HT-29 (cell line): Measurements from ENCODE around the gene CTPS2. TPM values are rescaled to one million over a fixed set of nuclear protein-coding genes. Genes with fewer than 3 reads are reported as not detected.
"Not testable (repeated sequence)": the region's sequence is repeated elsewhere in the genome, so short reads cannot be mapped to it uniquely, and the experiment has no call there.

Source experiments
- DNase-seq: peaks from one replicate; pipeline ENCODE4 v3.0.0-alpha.2; 2015; ENCODE audit warnings: low spot score
- total RNA-seq: library from RNA; depleted of rRNA; stranded (reverse); fragments of >200 nt; shearing (Covaris generic); gene quantifications from 2 replicates; pipeline ENCODE4 v1.2.3, GENCODE V29; 2014

Gene CTPS2
- total RNA-seq, 1 experiment from 2014 or later: 6.8 TPM

DNA sequence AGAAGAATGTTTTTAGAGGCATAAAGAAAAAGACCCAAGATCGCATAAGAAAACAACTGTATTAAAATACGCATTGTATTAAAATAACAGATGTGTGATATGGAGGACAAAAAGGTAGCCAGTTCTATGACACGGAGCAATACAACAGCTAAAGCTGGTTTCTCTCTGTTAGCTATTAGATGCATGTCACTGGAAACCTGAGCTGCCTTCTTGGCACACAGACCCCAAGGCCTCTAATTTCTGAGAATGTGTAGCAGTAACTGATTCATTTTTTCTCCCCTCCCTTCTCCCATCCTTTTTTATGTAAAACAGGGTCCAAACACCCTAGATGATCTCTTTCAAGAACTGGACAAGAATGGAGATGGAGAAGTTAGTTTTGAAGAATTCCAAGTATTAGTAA, 58.4 kb downstream of the CTPS2 start:
- no peak for DNase-seq

DNA sequence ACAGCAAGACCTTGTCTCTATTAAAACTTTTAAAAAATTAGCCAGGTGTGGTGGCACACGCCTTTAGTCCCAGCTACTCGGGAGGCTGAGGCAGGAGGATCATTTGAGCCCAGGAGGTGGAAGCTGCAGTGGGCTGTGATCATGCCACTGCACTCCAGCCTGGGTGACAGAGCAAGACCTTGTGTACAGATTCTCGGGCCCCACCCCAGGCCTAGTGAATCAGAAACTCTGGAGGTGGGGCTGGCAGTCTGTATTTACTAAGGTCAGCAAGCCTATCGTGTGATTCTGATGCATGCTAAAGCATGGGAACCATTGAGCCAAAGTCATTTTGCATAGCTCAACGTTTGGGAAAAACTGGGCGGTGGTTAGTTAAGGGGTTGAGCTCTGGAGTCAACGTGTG, 59.0 kb downstream of the CTPS2 start:
- DNase-seq: no peak

- no peak for DNase-seq
Measured at GRCh38 chrX:16651391-16652024, 61.0 kb downstream of the CTPS2 start.

DNA sequence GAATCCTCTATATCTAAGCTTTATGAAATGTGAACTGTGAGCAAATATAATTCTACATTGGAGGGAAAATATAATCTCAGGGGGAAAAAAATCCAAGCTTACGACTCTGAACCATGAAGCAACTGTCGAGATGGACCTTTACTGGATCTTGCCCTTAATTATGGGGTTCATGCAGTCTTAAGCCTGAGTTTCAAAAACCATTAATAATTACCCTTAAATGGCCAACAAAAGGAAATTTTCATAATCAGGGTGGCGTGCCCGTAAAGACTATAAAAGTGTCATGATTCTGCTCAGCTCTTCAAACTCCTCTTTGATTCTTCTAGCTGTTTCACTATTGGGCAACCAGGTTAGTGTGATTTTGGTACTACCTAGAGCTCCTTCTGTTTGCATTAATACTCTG, 62.6 kb downstream of the CTPS2 start, which contains the start of gene S100G:
Gene S100G (plus strand): TSS at position 301 of the 400 bp plus-strand sequence. CDS start 849 bp downstream, outside the sequence.
- DNase-seq: no peak

DNA sequence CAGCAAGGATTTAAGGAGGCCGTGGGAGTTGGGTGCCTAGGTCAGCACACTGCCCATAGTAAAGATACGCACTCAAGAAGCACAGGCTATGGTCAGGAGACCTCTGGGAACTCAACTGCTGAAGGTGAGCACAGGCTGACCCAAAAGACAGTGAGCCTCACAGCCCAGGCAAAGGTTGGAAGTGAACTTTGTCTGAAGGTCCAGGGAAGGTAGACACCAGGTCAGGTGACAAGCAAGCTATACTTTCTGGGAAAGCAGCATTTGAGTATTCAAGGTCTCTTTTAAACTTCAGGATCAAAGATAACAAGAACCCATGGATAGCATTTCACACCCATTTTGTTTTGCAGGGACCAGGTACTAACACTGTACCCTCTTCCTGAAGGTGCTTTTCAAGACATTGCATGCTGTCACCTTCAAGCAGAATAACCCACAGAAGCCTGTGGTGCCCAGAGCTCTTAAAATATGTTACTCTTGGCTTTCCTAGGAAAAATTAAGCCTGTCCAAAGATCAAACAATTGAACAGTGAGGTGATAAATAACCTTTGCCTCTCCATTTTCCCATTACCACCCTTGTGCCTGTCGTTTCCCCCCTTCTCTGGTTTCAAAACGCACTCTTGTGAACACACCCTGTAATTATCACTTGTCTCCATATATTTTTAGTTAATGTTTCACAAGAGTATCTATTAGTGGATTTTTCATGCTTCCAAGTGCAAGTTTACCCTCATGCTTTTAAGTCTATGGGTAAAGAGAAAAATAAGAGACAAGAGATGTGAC, 65.9 kb downstream of the CTPS2 start:
- DNase-seq: no peak

DNA sequence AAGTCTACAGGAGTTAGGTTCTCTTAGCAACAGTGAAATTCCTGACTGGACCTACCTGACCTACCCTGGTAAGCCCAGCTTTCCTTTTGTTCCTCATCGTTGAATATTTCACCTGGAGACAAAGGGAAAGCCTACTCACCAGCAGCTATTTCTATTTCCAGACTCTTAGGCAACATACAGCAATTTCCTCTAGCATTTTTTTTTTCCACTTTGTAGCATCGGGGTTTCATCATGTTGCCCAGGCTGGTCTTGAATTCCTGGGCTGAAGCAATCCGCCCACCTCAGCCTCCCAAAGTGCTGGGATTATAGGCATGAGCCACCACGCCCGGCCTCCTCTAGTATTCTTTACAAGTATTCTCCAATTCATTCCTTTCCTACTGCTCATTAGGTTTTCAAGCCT, 69.3 kb downstream of the CTPS2 start:
- no peak for DNase-seq

DNA sequence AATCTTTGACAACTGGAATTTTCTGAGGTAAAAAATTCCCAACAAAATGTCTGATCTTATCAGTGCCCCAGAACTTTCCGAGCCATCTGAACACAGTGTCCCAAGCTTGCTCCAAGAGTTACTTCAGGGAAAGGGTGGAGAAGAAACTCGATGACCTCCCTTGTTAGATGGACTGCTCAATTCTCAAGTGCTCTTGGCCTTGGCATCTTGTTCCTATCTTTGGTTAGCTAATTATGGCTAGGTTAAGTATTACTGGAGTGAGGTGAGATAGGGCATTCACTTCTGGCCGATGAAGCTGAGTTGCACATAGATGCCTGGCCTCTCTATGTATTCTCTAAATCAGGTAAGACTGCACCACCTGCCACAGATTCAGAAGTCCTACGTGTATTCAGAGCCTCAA, 71.6 kb downstream of the CTPS2 start:
- DNase-seq: no peak

DNA sequence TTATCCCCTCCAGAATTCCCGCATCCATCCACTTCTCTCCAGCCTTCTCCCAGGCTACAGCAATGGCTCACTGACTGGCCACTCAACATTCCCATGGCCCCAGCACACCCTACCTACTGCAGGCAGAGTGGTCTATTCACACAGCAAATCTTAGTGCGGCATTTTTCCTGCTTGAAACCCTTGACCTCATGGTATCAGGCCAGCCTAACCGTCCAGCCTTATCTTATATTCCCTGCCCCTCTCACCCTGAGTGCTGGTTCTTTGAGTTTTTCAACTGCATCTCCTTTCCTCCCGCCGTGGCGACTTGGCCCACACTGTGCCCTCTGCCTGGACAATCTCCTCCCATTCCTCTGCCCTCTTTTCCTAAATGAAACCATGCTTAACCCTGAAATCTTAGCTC, 72.5 kb downstream of the CTPS2 start:
- no peak for DNase-seq

- DNase-seq: no peak
Measured at GRCh38 chrX:16638533-16638932, 73.9 kb downstream of the CTPS2 start.

- no peak for DNase-seq
Measured at GRCh38 chrX:16635596-16635995, 76.9 kb downstream of the CTPS2 start.

GRCh38 chrX:16635040-16635439, 77.4 kb downstream of the CTPS2 start:
- no peak for DNase-seq

DNA sequence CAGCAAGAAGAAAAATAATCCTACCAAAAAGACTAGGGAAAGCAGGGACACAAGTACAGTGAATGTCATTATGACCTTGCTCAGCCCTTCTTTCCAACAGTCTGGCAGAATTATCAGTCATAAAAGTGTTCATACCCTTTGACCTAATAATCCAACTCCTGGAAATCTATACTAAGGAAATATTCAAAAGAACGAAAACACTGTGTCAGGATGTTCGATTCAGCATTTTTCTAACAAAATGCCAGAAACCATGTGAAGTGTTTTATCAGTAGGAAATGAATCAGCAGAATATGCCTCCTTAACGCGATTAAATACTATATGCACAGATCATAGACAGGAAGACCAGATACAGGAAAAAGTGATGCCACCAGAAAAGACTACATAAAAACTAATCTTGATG, 78.7 kb downstream of the CTPS2 start:
- DNase-seq: no peak

- no peak for DNase-seq
Measured at GRCh38 chrX:16629909-16630308, 82.6 kb downstream of the CTPS2 start.

DNA sequence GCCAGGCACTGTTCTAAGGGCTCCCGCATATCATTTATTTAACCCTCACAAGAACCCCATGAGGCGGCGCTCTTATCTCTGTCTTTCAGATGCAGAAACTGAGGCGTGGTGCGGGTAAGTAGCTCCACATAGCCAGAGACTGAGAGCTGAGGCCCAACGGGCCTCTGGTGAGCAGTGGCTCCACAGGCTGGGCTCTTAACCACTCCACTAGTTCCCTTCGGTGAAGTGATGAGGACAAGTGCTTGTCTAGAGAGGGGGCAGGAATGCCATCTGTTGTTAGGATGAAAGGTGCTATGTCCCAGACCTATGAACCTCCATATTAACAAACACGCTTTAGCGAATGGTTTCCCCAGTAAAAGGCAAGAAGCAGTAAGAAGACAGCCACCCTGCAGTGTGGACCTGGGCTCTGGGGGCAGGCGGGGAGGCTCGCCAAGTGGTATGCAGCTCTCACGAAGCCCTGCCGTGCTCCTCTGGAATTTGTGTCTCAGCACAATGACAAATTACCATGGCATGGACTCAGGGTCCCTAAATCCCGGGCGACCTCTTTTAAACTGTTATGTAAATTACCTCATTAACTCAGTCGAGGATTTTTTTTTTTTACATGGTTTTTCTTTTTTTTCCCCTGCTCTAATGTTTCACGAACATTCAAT, 83.4 kb downstream of the CTPS2 start:
- DNase-seq: no peak

DNA sequence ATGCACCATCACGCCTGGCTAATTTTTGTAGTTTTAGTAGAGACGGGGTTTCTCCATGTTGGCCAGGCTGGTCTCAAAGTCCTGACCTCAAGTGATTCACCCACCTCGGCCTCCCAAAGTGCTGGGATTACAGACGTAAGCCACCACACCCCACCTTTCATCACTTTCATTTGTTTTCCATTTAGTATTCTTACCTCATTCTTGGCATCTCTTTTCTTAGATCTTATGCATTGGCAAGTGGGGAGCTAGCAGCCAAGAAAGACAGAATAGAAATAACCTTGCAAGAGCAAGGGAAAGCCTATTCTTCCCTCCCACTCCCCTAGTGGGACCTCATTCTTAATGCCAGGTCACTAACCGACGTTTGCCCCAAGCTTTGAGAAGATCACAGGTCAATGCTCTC, 84.0 kb downstream of the CTPS2 start:
- not testable (repeated sequence) for DNase-seq

DNA sequence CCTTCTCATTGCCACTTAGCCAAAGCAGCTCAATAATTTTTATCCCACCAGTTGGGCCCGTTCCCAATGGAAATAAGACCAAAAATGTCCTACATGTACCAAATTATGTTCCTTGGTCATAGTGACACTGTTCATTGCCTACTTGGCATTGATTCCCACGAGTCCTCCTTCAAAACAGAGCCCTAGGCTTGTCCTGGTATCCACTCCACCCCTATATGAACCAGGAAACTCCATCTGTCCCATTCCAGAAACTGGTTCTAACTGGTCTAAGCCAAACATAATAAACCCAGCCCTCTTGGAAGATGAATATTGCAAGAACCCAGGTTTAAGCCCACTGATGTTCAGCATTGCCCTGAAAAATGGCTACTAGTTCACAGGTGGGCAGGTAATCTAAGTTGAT, 93.4 kb downstream of the CTPS2 start:
- no peak for DNase-seq

DNA sequence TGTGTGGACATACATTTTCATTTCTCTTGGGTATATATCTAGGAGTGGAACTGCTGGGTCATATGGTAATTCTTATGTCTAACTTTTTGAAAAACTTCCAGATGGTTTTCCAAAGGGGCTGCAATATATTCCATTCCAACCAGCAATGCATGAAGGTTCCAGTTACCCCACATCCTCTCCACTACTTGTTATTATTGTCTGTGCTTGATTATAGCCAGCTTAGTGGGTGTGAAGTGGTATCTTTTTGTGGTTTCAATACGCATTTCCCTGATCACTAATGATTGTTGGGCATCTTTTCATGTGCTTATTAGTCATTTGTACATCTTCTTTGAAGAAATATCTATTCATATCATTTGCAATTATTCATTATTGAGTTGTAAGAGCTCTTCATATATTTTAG, 94.0 kb downstream of the CTPS2 start:
- DNase-seq: no peak

GRCh38 chrX:16617382-16617781, 95.1 kb downstream of the CTPS2 start:
- no peak for DNase-seq

DNA sequence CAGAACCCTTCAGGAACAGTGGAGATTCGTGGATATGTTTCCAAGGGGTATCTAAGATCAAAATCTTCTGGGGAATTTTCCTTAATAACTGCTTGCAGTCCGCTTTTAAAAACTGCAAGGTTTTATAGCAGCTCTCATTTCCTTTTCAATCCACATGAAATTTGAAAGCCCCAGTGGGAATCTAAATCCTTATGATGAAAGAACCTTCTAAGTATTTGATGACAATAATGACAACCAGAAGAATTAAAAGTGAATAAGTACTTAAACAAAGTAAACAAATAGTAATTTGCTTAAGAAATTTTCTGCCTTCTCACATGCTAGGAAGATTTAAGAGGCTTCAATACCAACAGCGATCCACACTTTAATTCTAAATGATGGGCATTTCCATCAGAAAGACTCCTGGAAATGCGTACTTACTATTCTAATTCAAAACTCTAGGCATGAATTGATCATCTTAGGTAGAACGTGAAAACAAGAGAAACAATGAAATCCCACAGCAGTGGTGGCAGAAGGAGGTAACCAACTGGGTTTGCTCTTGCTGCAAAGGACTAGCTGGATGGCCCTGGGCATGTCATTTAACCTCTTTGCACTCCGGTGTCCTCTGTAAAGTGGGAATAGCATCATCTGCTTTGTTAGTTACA, 100.1 kb downstream of the CTPS2 start:
- DNase-seq: no peak

GRCh38 chrX:16610654-16611053, 101.8 kb downstream of the CTPS2 start:
- DNase-seq: not testable (repeated sequence)

DNA sequence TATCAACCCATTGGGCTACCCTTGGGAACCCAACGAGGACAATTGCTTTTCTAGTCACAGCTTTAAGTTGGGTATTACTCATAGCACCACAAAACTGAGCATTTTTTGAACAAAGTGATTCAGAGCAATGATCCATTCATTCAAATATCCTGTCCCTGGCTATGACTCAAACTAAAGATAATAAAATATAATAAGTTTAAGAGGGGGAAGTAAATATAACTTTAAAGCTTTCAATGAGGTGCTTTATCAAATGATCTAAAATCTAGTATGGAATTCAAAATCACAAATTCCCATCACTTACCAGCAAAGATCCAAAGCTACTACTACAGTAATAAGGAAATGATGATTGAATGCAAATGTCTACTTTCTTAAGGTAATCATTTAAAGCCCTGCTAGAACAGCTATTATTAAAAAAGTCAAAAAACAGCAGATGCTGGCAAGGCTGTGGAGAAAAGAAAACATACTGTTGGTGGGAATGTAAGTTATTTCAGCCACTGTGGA, 102.3 kb downstream of the CTPS2 start:
- no peak for DNase-seq

DNA sequence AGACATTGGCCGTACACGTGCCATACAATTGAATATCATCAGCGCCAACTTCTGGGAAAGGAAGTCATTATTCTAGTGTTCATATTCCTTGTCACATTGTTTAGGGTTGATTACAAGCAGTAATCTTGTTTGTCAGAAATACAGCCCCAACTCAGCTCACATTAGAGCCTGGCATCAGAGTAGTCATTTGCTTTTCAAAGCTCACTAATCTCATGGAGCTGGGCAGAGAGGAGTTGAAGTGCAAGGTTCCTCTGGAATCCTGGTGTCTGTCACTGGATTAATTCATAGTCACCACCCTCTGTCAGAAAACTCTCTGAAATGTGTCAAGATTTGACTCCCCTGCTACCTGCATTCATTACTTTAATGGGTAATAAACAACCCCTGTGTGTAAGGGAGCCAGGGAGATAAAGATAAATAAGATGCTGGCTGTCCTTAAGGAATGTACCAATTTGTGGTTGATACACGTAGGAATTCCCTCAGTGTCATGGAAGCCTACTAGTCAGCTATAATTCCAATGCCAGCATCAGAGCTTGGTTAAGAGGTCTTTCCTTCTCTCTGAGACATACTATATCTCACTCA, 106.2 kb downstream of the CTPS2 start:
- DNase-seq: no peak
